GM12873 (cell line): ENCODE measurements around the gene GPAM.

Experiments used
- CTCF ChIP-seq: IDR thresholded peaks from 2 replicates; pipeline ENCODE4 v1.5.1; 2012; ENCODE audit warnings: low read depth, mild to moderate bottlenecking, moderate library complexity, low read length, control low read depth; ENCODE audit not compliant: insufficient read depth; ENCODE audit errors: missing control alignments

The GPAM gene

GRCh38 chr10:112218036-112218390 is 34.4 kb upstream of the GPAM start:
- TF ChIP-seq CTCF, result no peak

GRCh38 chr10:112217386-112218035 is 33.9 kb upstream of the GPAM start:
- no peak for TF ChIP-seq CTCF

- no peak for TF ChIP-seq CTCF
Measured at GRCh38 chr10:112216966-112217365, 33.4 kb upstream of the GPAM start.

GRCh38 chr10:112216151-112216550 is 32.6 kb upstream of the GPAM start:
- TF ChIP-seq CTCF, result no peak

- TF ChIP-seq CTCF, result no peak
Measured at GRCh38 chr10:112215342-112215774, 31.8 kb upstream of the GPAM start.

- TF ChIP-seq CTCF, result no peak
Measured at GRCh38 chr10:112214298-112214926, 30.8 kb upstream of the GPAM start.

GRCh38 chr10:112213836-112214235 is 30.3 kb upstream of the GPAM start:
- no peak for TF ChIP-seq CTCF
